Measurements from ENCODE around the gene DSTN.

The DSTN gene

GRCh38 chr20:17620371-17621228 lies 50.7 kb downstream of the DSTN start:
- H4K20me1 ChIP-seq (ENCODE audit: insufficient read depth, low read length, poor library complexity, severe bottlenecking): no peaks in the 10 kb centered on the region
- H3K27me3 ChIP-seq (ENCODE audit: insufficient read depth, low read length, poor library complexity, severe bottlenecking): no peaks in the 10 kb centered on the region
- H3K4me1 ChIP-seq (ENCODE audit: insufficient read depth, low read length, poor library complexity, severe bottlenecking): no peaks in the 10 kb centered on the region
- peaks cover 84% of the 10 kb centered on the region; the same call in 1 of the 2 replicates for H3K36me3 ChIP-seq (ENCODE audit: insufficient read depth, low read length)
- no peaks in the 10 kb centered on the region for H3K79me2 ChIP-seq (ENCODE audit: insufficient read depth, low read length)
- H3F3A ChIP-seq (ENCODE audit: low read depth): no peaks in the 10 kb centered on the region
- no peak overlapping the region for H3K4me2 ChIP-seq (ENCODE audit: low read depth, low read length, poor library complexity, severe bottlenecking)
- H3K9me2 ChIP-seq (replicated peaks; ENCODE audit: low read depth, low read length): no peaks in the 10 kb centered on the region
- no peak overlapping the region for H3K4me3 ChIP-seq (ENCODE audit: low read length, poor library complexity, severe bottlenecking)
- TF ChIP-seq CTCF (conservative IDR thresholded peaks at IDR 0.05; ENCODE audit: low read length) (no peak), EZH2phosphoT487 (IDR thresholded peaks at IDR 0.05; ENCODE audit: borderline replicate concordance) (no peak)
- no peak overlapping the region for H2AFZ ChIP-seq (ENCODE audit: low read length)
- no peak overlapping the region for H3K9ac ChIP-seq (ENCODE audit: low read depth, low read length, poor library complexity, severe bottlenecking)
- no peaks in the 10 kb centered on the region for H3K9me3 ChIP-seq (ENCODE audit: insufficient read depth, low read depth, low read length)

GRCh38 chr20:17621229-17621968 lies 51.5 kb downstream of the DSTN start:
- Histone ChIP-seq H3K9ac (ENCODE audit: low read depth, low read length, poor library complexity, severe bottlenecking) (no peak overlapping the region), H3K4me3 (ENCODE audit: low read length, poor library complexity, severe bottlenecking) (no peak overlapping the region), H3K27me3 (ENCODE audit: insufficient read depth, low read length, poor library complexity, severe bottlenecking) (no peaks in the 10 kb centered on the region), H3K9me3 (ENCODE audit: insufficient read depth, low read depth, low read length) (no peaks in the 10 kb centered on the region), H4K20me1 (ENCODE audit: insufficient read depth, low read length, poor library complexity, severe bottlenecking) (no peaks in the 10 kb centered on the region), H3K4me2 (ENCODE audit: low read depth, low read length, poor library complexity, severe bottlenecking) (no peak overlapping the region), H3F3A (ENCODE audit: low read depth) (no peaks in the 10 kb centered on the region), H3K36me3 (ENCODE audit: insufficient read depth, low read length) (peaks cover 86% of the 10 kb centered on the region; the same call in 1 of the 2 replicates), H3K4me1 (ENCODE audit: insufficient read depth, low read length, poor library complexity, severe bottlenecking) (no peaks in the 10 kb centered on the region), H3K79me2 (ENCODE audit: insufficient read depth, low read length) (no peaks in the 10 kb centered on the region), H3K9me2 (replicated peaks; ENCODE audit: low read depth, low read length) (no peaks in the 10 kb centered on the region), H2AFZ (ENCODE audit: low read length) (no peak overlapping the region)
- no peak for TF ChIP-seq EZH2phosphoT487 (IDR thresholded peaks at IDR 0.05; ENCODE audit: borderline replicate concordance)
- TF ChIP-seq CTCF (conservative IDR thresholded peaks at IDR 0.05; ENCODE audit: low read length): no peak

GRCh38 chr20:17622086-17622850 lies 52.4 kb downstream of the DSTN start:
- Histone ChIP-seq H3K9me3 (ENCODE audit: insufficient read depth, low read depth, low read length) (no peaks in the 10 kb centered on the region), H3K9ac (ENCODE audit: low read depth, low read length, poor library complexity, severe bottlenecking) (no peak overlapping the region), H3K4me1 (ENCODE audit: insufficient read depth, low read length, poor library complexity, severe bottlenecking) (no peaks in the 10 kb centered on the region), H4K20me1 (ENCODE audit: insufficient read depth, low read length, poor library complexity, severe bottlenecking) (no peaks in the 10 kb centered on the region), H3K79me2 (ENCODE audit: insufficient read depth, low read length) (no peaks in the 10 kb centered on the region), H3K4me3 (ENCODE audit: low read length, poor library complexity, severe bottlenecking) (no peak overlapping the region), H3F3A (ENCODE audit: low read depth) (no peaks in the 10 kb centered on the region), H3K4me2 (ENCODE audit: low read depth, low read length, poor library complexity, severe bottlenecking) (no peak overlapping the region), H2AFZ (ENCODE audit: low read length) (no peak overlapping the region), H3K9me2 (replicated peaks; ENCODE audit: low read depth, low read length) (no peaks in the 10 kb centered on the region), H3K27me3 (ENCODE audit: insufficient read depth, low read length, poor library complexity, severe bottlenecking) (no peaks in the 10 kb centered on the region), H3K36me3 (ENCODE audit: insufficient read depth, low read length) (peaks cover 88% of the 10 kb centered on the region; the same call in 1 of the 2 replicates)
- TF ChIP-seq CTCF (conservative IDR thresholded peaks at IDR 0.05; ENCODE audit: low read length) (no peak), EZH2phosphoT487 (IDR thresholded peaks at IDR 0.05; ENCODE audit: borderline replicate concordance) (no peak)

All from Loucy (cell line).